Activated CD4-positive, alpha-beta T cell treated with anti-CD3 and anti-CD28 coated beads for 24 hours (primary cell): Measurements from ENCODE around the gene ALK.

Experiments used
- DNase-seq, 2 donors: peaks; one replicate each; pipeline ENCODE4 v3.0.0-alpha.2; 2020; ENCODE audit warnings: low read depth in 2 of 2

ALK gene

GRCh38 chr2:29655391-29656086, 265.8 kb downstream of the ALK start:
- DNase-seq: no peak

GRCh38 chr2:29650631-29651097, 270.7 kb downstream of the ALK start:
- no peak for DNase-seq

- DNase-seq: no peak
Measured at GRCh38 chr2:29644949-29645348, 276.4 kb downstream of the ALK start.

GRCh38 chr2:29643196-29643595, 278.2 kb downstream of the ALK start:
- no peak for DNase-seq

GRCh38 chr2:29640360-29640759, 281.0 kb downstream of the ALK start:
- DNase-seq: no peak

GRCh38 chr2:29638641-29639040, 282.7 kb downstream of the ALK start:
- DNase-seq: no peak

GRCh38 chr2:29634916-29635315, 286.5 kb downstream of the ALK start:
- DNase-seq: no peak

GRCh38 chr2:29632018-29632417, 289.4 kb downstream of the ALK start:
- DNase-seq: no peak

GRCh38 chr2:29629495-29629894, 291.9 kb downstream of the ALK start:
- DNase-seq: no peak

GRCh38 chr2:29628862-29629261, 292.5 kb downstream of the ALK start:
- no peak for DNase-seq

- no peak for DNase-seq
Measured at GRCh38 chr2:29628108-29628745, 293.2 kb downstream of the ALK start.

- no peak for DNase-seq
Measured at GRCh38 chr2:29627279-29627711, 294.1 kb downstream of the ALK start.

- DNase-seq: no peak
Measured at GRCh38 chr2:29620890-29621289, 300.5 kb downstream of the ALK start.

GRCh38 chr2:29619689-29620088, 301.7 kb downstream of the ALK start:
- DNase-seq: no peak

- no peak for DNase-seq
Measured at GRCh38 chr2:29618024-29618423, 303.4 kb downstream of the ALK start.

GRCh38 chr2:29617351-29617750, 304.0 kb downstream of the ALK start:
- DNase-seq: no peak

GRCh38 chr2:29616569-29616968, 304.8 kb downstream of the ALK start:
- DNase-seq: no peak

GRCh38 chr2:29615841-29616240, 305.5 kb downstream of the ALK start:
- DNase-seq: no peak

- DNase-seq: no peak
Measured at GRCh38 chr2:29615183-29615582, 306.2 kb downstream of the ALK start.

GRCh38 chr2:29614295-29614830, 307.0 kb downstream of the ALK start:
- no peak for DNase-seq

GRCh38 chr2:29613792-29614266, 307.6 kb downstream of the ALK start:
- no peak for DNase-seq

GRCh38 chr2:29613067-29613466, 308.3 kb downstream of the ALK start:
- DNase-seq: no peak

- DNase-seq: no peak
Measured at GRCh38 chr2:29612568-29612967, 308.8 kb downstream of the ALK start.
